Chondrocyte (in vitro differentiated cells): ENCODE results near the gene ADGRD1. TPM values are rescaled to one million over a fixed set of nuclear protein-coding genes. Genes with fewer than 3 reads are reported as not detected.

ENCODE experiments used
- DNase-seq: peaks from one replicate; pipeline ENCODE4 v3.0.0; 2021; ENCODE audit warnings: mixed read lengths, low spot score
- H3K27ac Mint-ChIP-seq: one replicate; pipeline ENCODE4 v1.8.0; 2021; ENCODE audit warnings: mild to moderate bottlenecking, moderate library complexity, mixed read lengths; ENCODE audit not compliant: unreplicated experiment
- H3K27me3 Mint-ChIP-seq: 2 replicates; pipeline ENCODE4 v1.8.0; 2021; ENCODE audit warnings: low read depth, mixed read lengths
- H3K36me3 Mint-ChIP-seq: 2 replicates; pipeline ENCODE4 v1.8.0; 2021; ENCODE audit warnings: low read depth, mixed read lengths
- H3K4me1 Mint-ChIP-seq: 2 replicates; pipeline ENCODE4 v1.8.0; 2021; ENCODE audit warnings: low read depth, mild to moderate bottlenecking, mixed read lengths
- H3K4me3 Mint-ChIP-seq: one replicate; pipeline ENCODE4 v1.8.0; 2021; ENCODE audit warnings: mild to moderate bottlenecking, moderate library complexity, mixed read lengths; ENCODE audit not compliant: unreplicated experiment
- H3K9me3 Mint-ChIP-seq: 2 replicates; pipeline ENCODE4 v1.8.0; 2021; ENCODE audit warnings: low read depth, mixed read lengths
- CTCF ChIP-seq: fragments of 200-600 bp; sonication (generic); IDR thresholded peaks from 2 replicates; pipeline ENCODE4 v1.5.0; 2021; ENCODE audit warnings: antibody characterized with exemption, mild to moderate bottlenecking, moderate library complexity
- total RNA-seq: library from RNA; stranded (reverse); gene quantifications from 3 replicates; pipeline ENCODE4 v1.2.1, GENCODE V29; 2021

The ADGRD1 gene
- total RNA-seq, 1 donor from 2014 or later, result 4.7 TPM

- Mint-ChIP-seq H3K4me3 (no peak overlapping the region), H3K36me3 (peaks cover 2% of the 10 kb centered on the region), H3K27ac (no peak overlapping the region), H3K4me1 (no peaks in the 10 kb centered on the region), H3K9me3 (no peaks in the 10 kb centered on the region), H3K27me3 (peaks cover 2% of the 10 kb centered on the region)
- TF ChIP-seq CTCF, result no peak
- DNase-seq, result no peak
These were observed 50.0 kb downstream of the ADGRD1 start for GRCh38 chr12:131003716-131004045.

- Mint-ChIP-seq H3K9me3 (no peaks in the 10 kb centered on the region), H3K27ac (no peak overlapping the region), H3K4me3 (no peak overlapping the region), H3K27me3 (peaks cover 4% of the 10 kb centered on the region), H3K36me3 (peaks cover 2% of the 10 kb centered on the region), H3K4me1 (no peaks in the 10 kb centered on the region)
- DNase-seq, result no peak
- TF ChIP-seq CTCF, result no peak
These were observed 50.5 kb downstream of the ADGRD1 start for GRCh38 chr12:131004166-131004565.

GRCh38 chr12:131005161-131006035 lies 51.7 kb downstream of the ADGRD1 start:
- no peak for DNase-seq
- Mint-ChIP-seq H3K27ac (no peak overlapping the region), H3K4me3 (no peak overlapping the region), H3K36me3 (no peaks in the 10 kb centered on the region), H3K27me3 (peaks cover 5% of the 10 kb centered on the region), H3K4me1 (no peaks in the 10 kb centered on the region), H3K9me3 (no peaks in the 10 kb centered on the region)
- no peak for TF ChIP-seq CTCF

- Mint-ChIP-seq H3K4me3 (no peak overlapping the region), H3K27ac (no peak overlapping the region), H3K36me3 (no peaks in the 10 kb centered on the region), H3K9me3 (no peaks in the 10 kb centered on the region), H3K4me1 (no peaks in the 10 kb centered on the region), H3K27me3 (peaks cover 5% of the 10 kb centered on the region)
- DNase-seq, result no peak
- no peak for TF ChIP-seq CTCF
These were observed 52.5 kb downstream of the ADGRD1 start for GRCh38 chr12:131006036-131006735.

- H3K27ac Mint-ChIP-seq, result no peak overlapping the region
- H3K4me1 Mint-ChIP-seq, result no peaks in the 10 kb centered on the region
- no peak for TF ChIP-seq CTCF
- peaks cover 5% of the 10 kb centered on the region for H3K27me3 Mint-ChIP-seq
- H3K4me3 Mint-ChIP-seq, result no peak overlapping the region
- no peak for DNase-seq
- H3K36me3 Mint-ChIP-seq, result no peaks in the 10 kb centered on the region
- H3K9me3 Mint-ChIP-seq, result no peaks in the 10 kb centered on the region
These were observed 53.5 kb downstream of the ADGRD1 start for GRCh38 chr12:131007031-131007739.
